ENCODE data around the gene BICD1. TPM values are rescaled to one million over a fixed set of nuclear protein-coding genes. Genes with fewer than 3 reads are reported as not detected.

The BICD1 gene
- total and polyA plus RNA-seq, 5 experiments from 2014 or later, result 5.9 to 17.6 (median 7.7) TPM

DNA sequence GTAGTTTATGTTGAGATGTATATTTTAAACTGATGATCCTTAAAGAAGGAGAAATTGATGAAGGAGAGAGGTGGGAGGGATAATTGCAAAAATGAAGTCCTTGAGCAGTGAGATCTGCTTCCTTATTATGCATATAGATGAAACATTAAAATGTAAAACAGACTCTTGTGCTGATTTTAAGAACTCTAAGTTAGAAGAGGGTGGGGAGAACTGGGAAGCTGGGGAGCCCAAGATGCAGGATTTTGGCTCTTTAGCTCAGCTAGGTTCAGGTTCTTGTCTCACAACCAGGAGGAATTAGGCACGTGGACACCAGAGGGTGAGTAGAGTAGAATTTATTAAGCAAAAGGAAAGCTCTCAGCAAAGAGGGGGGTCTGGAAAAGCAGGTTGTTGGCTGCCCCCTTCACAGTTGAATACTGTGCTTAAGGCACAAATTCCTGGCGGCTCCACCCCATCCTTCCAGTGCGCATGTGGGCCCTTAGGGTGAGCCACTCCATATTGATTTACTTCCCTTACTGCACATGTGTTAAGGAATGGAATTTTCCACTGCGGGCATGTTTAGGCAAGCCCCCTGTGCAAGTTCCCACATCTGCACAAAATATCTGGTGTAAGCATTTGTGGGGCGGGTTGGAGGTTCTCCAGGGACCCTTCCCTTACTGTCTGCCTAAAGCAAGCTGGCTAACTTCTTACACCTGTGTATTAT is 141.9 kb downstream of the BICD1 start:
- Mint-ChIP-seq H3K4me1 (peaks cover 0 to 4% (median 0%) of the 10 kb centered on the region in 4 donors), H3K36me3 (peaks cover 0 to 2% (median 0%) of the 10 kb centered on the region in 3 donors), H3K4me3 (no peak overlapping the region), H3K27ac (peak overlapping the region in 1 of 10 donors; percentile 65), H3K9me3 (peaks cover 0 to 8% (median 0%) of the 10 kb centered on the region in 9 donors), H3K27me3 (no peaks in the 10 kb centered on the region)
- POLR2A ChIA-PET, result no interaction called here
- DNase-seq, result no peak
- ATAC-seq, result no peak

DNA sequence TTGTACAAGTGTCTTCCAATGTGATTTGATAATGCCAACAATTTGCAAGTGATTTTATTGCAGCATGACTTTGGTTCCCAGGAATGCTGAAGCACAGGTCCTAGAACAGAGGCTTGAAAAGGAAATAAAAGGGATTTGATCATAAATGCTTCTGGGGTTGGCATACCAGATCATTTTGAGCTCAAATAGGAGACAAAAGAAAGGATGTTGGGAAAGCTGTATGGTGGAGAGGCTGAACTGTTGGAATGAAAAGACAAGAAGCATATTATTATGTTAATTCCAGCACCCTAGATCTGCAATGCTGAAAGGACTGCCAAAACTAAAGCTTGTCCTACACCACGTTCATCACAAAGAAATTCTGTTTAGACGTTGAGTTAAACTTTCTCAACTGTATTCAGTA is 143.1 kb downstream of the BICD1 start:
- no peaks in the 10 kb centered on the region for H3K27me3 Mint-ChIP-seq
- ATAC-seq, result no peak
- no peak overlapping the region for H3K4me3 Mint-ChIP-seq
- H3K36me3 Mint-ChIP-seq, result peaks cover 0 to 2% (median 0%) of the 10 kb centered on the region in 3 donors
- H3K27ac Mint-ChIP-seq, result peak overlapping the region in 1 of 10 donors; percentile 31
- peaks cover 0 to 8% (median 0%) of the 10 kb centered on the region in 9 donors for H3K9me3 Mint-ChIP-seq
- H3K4me1 Mint-ChIP-seq, result peaks cover 0 to 7% (median 0%) of the 10 kb centered on the region in 4 donors
- DNase-seq, result no peak
- POLR2A ChIA-PET, result no interaction called here

DNA sequence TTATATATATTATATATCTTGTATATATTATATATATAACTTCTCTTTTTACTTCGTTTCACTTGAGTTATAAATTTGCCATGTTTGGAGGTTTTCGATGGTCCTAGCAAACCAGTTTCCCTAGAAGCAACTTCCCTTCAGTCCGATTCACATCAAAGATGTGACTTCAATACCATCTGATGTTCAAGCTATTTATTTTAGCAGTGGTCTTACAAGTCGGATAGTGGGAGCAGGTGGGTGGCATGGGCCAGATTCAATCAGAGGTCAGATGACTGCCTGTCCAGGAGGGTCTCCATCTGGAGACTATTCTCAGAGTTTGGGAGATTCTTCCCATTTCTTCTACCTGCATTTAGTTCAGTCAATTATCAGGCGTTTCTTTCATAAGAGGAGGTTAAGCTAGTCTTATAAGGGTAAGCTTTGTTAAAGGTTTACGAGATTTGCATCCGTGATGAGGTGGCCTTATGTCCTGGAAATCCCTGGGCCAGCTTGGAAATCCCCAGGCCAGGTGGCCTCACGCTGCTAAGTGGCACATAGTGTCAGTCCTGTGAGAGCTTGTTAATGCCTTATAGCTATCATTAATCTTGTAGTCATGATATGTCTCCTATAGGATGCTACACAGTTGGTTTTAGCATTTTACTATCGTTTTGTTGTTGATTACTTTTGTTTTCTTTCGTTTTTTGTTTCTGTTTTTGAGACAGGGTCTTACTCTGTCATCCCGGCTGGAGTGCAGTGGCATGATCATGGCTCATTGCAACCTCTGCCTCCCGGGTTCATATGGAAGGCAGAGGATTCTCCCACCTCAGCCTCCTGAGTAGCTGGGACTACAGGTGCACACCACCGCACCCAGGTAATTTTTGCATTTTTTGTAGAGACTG is 145.8 kb downstream of the BICD1 start:
- H3K4me1 Mint-ChIP-seq, result peaks cover 0 to 7% (median under 1%) of the 10 kb centered on the region in 4 donors
- POLR2A ChIA-PET, result no interaction called here
- DNase-seq, result no peak
- H3K27me3 Mint-ChIP-seq, result no peaks in the 10 kb centered on the region
- H3K27ac Mint-ChIP-seq, result no peak overlapping the region
- no peak overlapping the region for H3K4me3 Mint-ChIP-seq
- peaks cover 0 to 8% (median 0%) of the 10 kb centered on the region in 9 donors for H3K9me3 Mint-ChIP-seq
- no peak for ATAC-seq
- H3K36me3 Mint-ChIP-seq, result peaks cover 0 to 2% (median 0%) of the 10 kb centered on the region in 3 donors

DNA sequence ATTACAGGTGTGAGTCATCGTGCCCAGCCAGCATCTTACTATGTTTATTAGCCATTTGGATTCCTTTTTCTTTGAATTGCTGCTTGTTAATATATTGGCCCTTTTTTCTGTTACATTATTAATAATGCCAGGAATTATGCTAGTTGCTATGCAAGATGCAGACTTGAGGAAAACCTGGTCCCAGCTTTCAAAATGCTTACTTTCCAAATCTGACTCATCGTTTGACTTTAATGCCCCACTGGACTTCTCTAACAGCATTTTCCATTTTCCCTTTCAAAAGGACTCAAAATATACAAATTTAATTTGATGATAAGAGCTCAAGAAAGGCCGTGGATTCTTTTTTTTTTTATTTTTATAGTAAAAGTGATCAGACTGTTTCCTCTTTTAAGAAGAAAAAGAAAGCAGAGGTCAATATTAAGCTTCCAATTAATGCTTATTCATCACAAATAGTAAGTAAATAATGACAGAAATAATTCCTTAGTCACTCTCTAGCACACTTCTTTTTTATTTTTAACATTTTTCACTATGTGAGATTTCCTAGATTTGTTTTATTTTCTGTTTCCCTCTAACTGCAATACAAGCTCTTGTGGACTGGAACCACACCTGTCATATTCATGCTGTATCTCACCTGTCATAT is 146.6 kb downstream of the BICD1 start:
- peaks cover 0 to 5% (median under 1%) of the 10 kb centered on the region in 4 donors for H3K4me1 Mint-ChIP-seq
- no peak overlapping the region for H3K4me3 Mint-ChIP-seq
- no peaks in the 10 kb centered on the region for H3K27me3 Mint-ChIP-seq
- ATAC-seq (no peak), DNase-seq (no peak)
- peaks cover 0 to 4% (median 0%) of the 10 kb centered on the region in 9 donors for H3K9me3 Mint-ChIP-seq
- no peak overlapping the region for H3K27ac Mint-ChIP-seq
- peaks cover 0 to 9% (median 0%) of the 10 kb centered on the region in 3 donors for H3K36me3 Mint-ChIP-seq
- POLR2A ChIA-PET, result no interaction called here

- peaks cover 0 to 13% (median 0%) of the 10 kb centered on the region in 3 donors for H3K36me3 Mint-ChIP-seq
- POLR2A ChIA-PET, result no interaction called here
- H3K4me3 Mint-ChIP-seq, result no peak overlapping the region
- no peaks in the 10 kb centered on the region for H3K27me3 Mint-ChIP-seq
- H3K4me1 Mint-ChIP-seq, result peaks cover 0 to 3% (median under 1%) of the 10 kb centered on the region in 4 donors
- no peak overlapping the region for H3K27ac Mint-ChIP-seq
- DNase-seq (no peak), ATAC-seq (no peak)
- peaks cover 0 to 7% (median 0%) of the 10 kb centered on the region in 9 donors for H3K9me3 Mint-ChIP-seq
These were observed 147.8 kb downstream of the BICD1 start for GRCh38 chr12:32254260-32254956.

GRCh38 chr12:32255588-32255987 is 148.9 kb downstream of the BICD1 start:
- no peak for DNase-seq
- Mint-ChIP-seq H3K9me3 (peaks cover 0 to 7% (median 0%) of the 10 kb centered on the region in 9 donors), H3K27ac (no peak overlapping the region), H3K4me3 (no peak overlapping the region), H3K36me3 (peaks cover 0 to 13% (median 0%) of the 10 kb centered on the region in 3 donors), H3K27me3 (no peaks in the 10 kb centered on the region), H3K4me1 (peaks cover 0 to 3% (median under 1%) of the 10 kb centered on the region in 4 donors)
- POLR2A ChIA-PET, result interaction anchor here (0.9 kb wide), 1 partner anchor 149 kb away, joined by 3 read pairs; the partner anchor contains the start of gene BICD1
- no peak for ATAC-seq

GRCh38 chr12:32257695-32258496 is 151.2 kb downstream of the BICD1 start:
- Mint-ChIP-seq H3K4me3 (no peak overlapping the region), H3K27me3 (no peaks in the 10 kb centered on the region), H3K36me3 (peaks cover 0 to 13% (median 0%) of the 10 kb centered on the region in 3 donors), H3K9me3 (peaks cover 0 to 7% (median 0%) of the 10 kb centered on the region in 9 donors), H3K4me1 (peaks cover 1 to 10% (median 6%) of the 10 kb centered on the region in 4 donors), H3K27ac (no peak overlapping the region)
- no peak for ATAC-seq
- POLR2A ChIA-PET, result no interaction called here
- no peak for DNase-seq

GRCh38 chr12:32260696-32261095 is 154.0 kb downstream of the BICD1 start:
- H3K27me3 Mint-ChIP-seq, result no peaks in the 10 kb centered on the region
- H3K36me3 Mint-ChIP-seq, result peaks cover 0 to 13% (median 0%) of the 10 kb centered on the region in 3 donors
- H3K4me3 Mint-ChIP-seq, result no peak overlapping the region
- H3K9me3 Mint-ChIP-seq, result peaks cover 0 to 7% (median 0%) of the 10 kb centered on the region in 9 donors
- DNase-seq, result no peak
- no peak for ATAC-seq
- POLR2A ChIA-PET, result no interaction called here
- H3K27ac Mint-ChIP-seq, result no peak overlapping the region
- H3K4me1 Mint-ChIP-seq, result peaks cover 4 to 14% (median 9%) of the 10 kb centered on the region in 4 donors

DNA sequence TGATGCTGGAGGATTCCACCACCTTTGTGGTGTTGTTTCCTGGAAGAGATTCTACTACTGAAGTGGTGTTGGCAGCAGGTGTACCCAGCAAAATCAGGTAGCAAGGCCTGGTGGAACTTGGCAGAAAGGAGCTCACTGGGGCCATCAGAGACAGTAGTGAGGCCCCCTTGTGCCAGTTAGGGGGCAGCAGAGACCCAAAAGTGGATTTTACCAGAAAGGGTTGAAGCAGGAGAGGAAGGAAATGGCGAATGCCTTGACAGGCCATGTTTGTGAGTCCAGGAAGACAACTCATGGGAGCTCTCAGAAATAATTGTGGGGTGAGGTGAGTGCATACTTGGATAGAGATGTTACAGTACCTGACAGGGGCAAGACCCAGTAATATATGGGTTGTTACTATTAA is 155.0 kb downstream of the BICD1 start:
- Mint-ChIP-seq H3K36me3 (peaks cover 0 to 13% (median 0%) of the 10 kb centered on the region in 3 donors), H3K9me3 (peaks cover 0 to 7% (median 0%) of the 10 kb centered on the region in 9 donors), H3K4me3 (no peak overlapping the region), H3K27me3 (no peaks in the 10 kb centered on the region), H3K27ac (peak overlapping the region in 1 of 10 donors; percentile 22), H3K4me1 (peaks cover 7 to 16% (median 11%) of the 10 kb centered on the region in 4 donors)
- POLR2A ChIA-PET, result interaction anchor here (1.1 kb wide), 1 partner anchor 12 kb away, joined by 4 read pairs; no protein-coding TSS in a partner anchor
- DNase-seq, result peak in 2 of 10 donors; percentile 23 to 65
- peak; percentile 27 to 62 for ATAC-seq

GRCh38 chr12:32264961-32265360 is 158.3 kb downstream of the BICD1 start:
- Mint-ChIP-seq H3K27me3 (no peaks in the 10 kb centered on the region), H3K4me1 (peaks cover 7 to 19% (median 11%) of the 10 kb centered on the region in 4 donors), H3K4me3 (peak overlapping the region in 1 of 10 donors; percentile 45), H3K9me3 (peaks cover 0 to 4% (median 0%) of the 10 kb centered on the region in 9 donors), H3K36me3 (no peaks in the 10 kb centered on the region), H3K27ac (peak overlapping the region in 5 of 10 donors; percentile 6 to 55 (median 32))
- POLR2A ChIA-PET, result interaction anchor here (0.7 to 1.4 kb wide), 3 partner anchors 9 to 23 kb away, joined by 3 to 4 read pairs (median 3); no protein-coding TSS in a partner anchor
- no peak for ATAC-seq
- DNase-seq, result no peak

DNA sequence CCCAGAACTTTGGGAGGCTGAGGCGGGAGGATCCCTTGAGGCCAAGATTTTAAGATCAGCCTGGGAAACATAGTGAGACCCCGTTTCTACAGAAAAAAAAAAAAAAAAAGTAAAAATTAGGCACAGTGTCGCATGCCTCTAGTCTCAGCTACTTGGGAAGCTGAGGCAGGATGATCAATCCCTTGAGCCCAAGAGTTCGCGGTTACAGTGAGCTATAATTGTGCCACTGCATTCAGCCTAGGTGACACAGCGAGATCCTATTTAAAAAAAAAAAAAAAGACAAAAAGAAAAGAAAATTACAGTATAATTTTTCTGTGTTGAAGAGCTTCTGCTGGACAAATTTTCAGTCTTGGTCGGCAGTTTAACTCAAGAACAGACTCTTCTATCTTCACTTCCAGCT is 158.8 kb downstream of the BICD1 start:
- H3K36me3 Mint-ChIP-seq, result no peaks in the 10 kb centered on the region
- POLR2A ChIA-PET, result interaction anchor here (0.7 to 1.4 kb wide), 5 partner anchors 8 to 379 kb away, joined by 3 to 4 read pairs (median 3); no protein-coding TSS in a partner anchor
- no peak for ATAC-seq
- H3K9me3 Mint-ChIP-seq, result peaks cover 0 to 4% (median 0%) of the 10 kb centered on the region in 9 donors
- H3K4me1 Mint-ChIP-seq, result peaks cover 7 to 19% (median 11%) of the 10 kb centered on the region in 4 donors
- DNase-seq, result no peak
- peak overlapping the region in 1 of 10 donors; percentile 45 for H3K4me3 Mint-ChIP-seq
- H3K27ac Mint-ChIP-seq, result peak overlapping the region in 3 of 10 donors; percentile 30 to 61 (median 55)
- no peaks in the 10 kb centered on the region for H3K27me3 Mint-ChIP-seq

All from naive thymus-derived CD8-positive, alpha-beta T cell (primary cell).